ENCODE results near the gene ALX4. TPM values are rescaled to one million over a fixed set of nuclear protein-coding genes. Genes with fewer than 3 reads are reported as not detected.

ALX4 gene
- total and polyA plus RNA-seq, 2 of the 8 experiments (the other 6 are each of a cell fraction or from before 2014, with no cell fraction given) = not detected

GRCh38 chr11:44288133-44288526 is 21.8 kb downstream of the ALX4 start (continued):
- TF ChIP-seq EGR1 (IDR thresholded peaks at IDR 0.05; ENCODE audit: borderline replicate concordance, low read depth, low read length) = no peak
- no peak for TF ChIP-seq KDM5A (IDR thresholded peaks at IDR 0.05; ENCODE audit: low read length)
- no peak for TF ChIP-seq CBX8 (IDR thresholded peaks at IDR 0.05; ENCODE audit: borderline replicate concordance, low read depth, low read length)
- TF ChIP-seq RAD21 (IDR thresholded peaks at IDR 0.05 in 1 of 2, conservative IDR thresholded peaks at IDR 0.05 in 1 of 2; ENCODE audit: low read depth in 2 of 2, low read length in 2 of 2) = no peak
- TF ChIP-seq CBX5 (IDR thresholded peaks at IDR 0.05; ENCODE audit: low read depth, low read length) = no peak
